Measurements from ENCODE around the gene PATJ.

Gene PATJ

DNA sequence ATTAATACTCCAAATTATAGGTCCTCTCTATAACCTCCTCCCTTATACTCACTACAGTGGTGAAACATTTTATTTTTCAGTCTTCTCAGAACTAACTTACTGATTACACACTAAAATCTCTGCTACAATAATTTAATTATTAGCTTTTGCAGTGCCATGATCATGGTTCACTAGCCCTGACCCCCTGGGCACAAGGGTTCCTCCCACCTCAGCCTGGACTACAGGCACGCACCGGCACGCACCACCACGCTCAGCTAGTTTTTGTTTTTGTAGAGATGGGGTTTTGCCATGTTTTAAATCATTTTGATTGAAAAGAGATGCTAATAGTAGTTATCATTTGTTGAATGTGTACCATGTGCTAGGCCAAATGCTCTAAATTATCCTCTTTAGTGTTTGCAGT is 6.3 kb downstream of the PATJ start:
- H3K4me1 ChIP-seq, result peaks cover 2% of the 10 kb centered on the region
- TF ChIP-seq, protein P1, sequence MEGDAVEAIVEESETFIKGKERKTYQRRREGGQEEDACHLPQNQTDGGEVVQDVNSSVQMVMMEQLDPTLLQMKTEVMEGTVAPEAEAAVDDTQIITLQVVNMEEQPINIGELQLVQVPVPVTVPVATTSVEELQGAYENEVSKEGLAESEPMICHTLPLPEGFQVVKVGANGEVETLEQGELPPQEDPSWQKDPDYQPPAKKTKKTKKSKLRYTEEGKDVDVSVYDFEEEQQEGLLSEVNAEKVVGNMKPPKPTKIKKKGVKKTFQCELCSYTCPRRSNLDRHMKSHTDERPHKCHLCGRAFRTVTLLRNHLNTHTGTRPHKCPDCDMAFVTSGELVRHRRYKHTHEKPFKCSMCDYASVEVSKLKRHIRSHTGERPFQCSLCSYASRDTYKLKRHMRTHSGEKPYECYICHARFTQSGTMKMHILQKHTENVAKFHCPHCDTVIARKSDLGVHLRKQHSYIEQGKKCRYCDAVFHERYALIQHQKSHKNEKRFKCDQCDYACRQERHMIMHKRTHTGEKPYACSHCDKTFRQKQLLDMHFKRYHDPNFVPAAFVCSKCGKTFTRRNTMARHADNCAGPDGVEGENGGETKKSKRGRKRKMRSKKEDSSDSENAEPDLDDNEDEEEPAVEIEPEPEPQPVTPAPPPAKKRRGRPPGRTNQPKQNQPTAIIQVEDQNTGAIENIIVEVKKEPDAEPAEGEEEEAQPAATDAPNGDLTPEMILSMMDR (IDR thresholded peaks at IDR 0.05), result no peak
- no peaks in the 10 kb centered on the region for H3K9me3 ChIP-seq (ENCODE audit: control insufficient read depth, low read length)
- no peak overlapping the region for H2AFZ ChIP-seq
- H3K27ac ChIP-seq, result no peak overlapping the region
- H3K36me3 ChIP-seq (ENCODE audit: control insufficient read depth, insufficient read depth, low read length), result no peaks in the 10 kb centered on the region
- no peaks in the 10 kb centered on the region for H3K79me2 ChIP-seq
- no peak overlapping the region for H3K4me3 ChIP-seq (ENCODE audit: low read depth, low read length)
- no peak overlapping the region for H3K4me2 ChIP-seq (ENCODE audit: low read length)
- no peaks in the 10 kb centered on the region for H3K27me3 ChIP-seq (ENCODE audit: control insufficient read depth, insufficient read depth, low read length)
- no peak overlapping the region for H3K9ac ChIP-seq

DNA sequence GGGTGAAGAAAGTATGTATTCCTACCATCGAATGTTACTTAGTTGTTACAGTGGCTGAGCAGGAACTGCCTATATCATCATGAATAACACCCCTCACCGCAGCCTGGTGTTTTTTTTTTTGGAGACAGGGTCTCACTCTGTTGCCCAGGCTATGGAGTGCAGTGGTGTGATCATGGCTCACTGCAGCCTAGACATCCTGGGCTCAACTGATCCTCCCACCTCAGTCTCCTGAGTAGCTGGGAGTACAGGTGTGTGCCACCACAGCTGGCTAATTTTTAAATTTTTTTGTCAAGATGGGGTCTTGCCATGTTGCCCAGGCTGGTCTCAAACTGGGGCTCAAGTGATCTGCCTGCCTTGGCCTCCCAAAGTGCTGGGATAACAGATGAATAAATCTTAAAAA is 7.3 kb downstream of the PATJ start:
- H3K36me3 ChIP-seq (ENCODE audit: control insufficient read depth, insufficient read depth, low read length), result no peaks in the 10 kb centered on the region
- no peak overlapping the region for H3K27ac ChIP-seq
- no peaks in the 10 kb centered on the region for H3K27me3 ChIP-seq (ENCODE audit: control insufficient read depth, insufficient read depth, low read length)
- no peaks in the 10 kb centered on the region for H3K4me1 ChIP-seq
- H3K4me2 ChIP-seq (ENCODE audit: low read length), result no peak overlapping the region
- H3K79me2 ChIP-seq, result no peaks in the 10 kb centered on the region
- H3K9me3 ChIP-seq (ENCODE audit: control insufficient read depth, low read length), result no peaks in the 10 kb centered on the region
- no peak overlapping the region for H3K9ac ChIP-seq
- no peak overlapping the region for H3K4me3 ChIP-seq (ENCODE audit: low read depth, low read length)
- H2AFZ ChIP-seq, result no peak overlapping the region
- TF ChIP-seq, protein P1 (IDR thresholded peaks at IDR 0.05), result no peak

DNA sequence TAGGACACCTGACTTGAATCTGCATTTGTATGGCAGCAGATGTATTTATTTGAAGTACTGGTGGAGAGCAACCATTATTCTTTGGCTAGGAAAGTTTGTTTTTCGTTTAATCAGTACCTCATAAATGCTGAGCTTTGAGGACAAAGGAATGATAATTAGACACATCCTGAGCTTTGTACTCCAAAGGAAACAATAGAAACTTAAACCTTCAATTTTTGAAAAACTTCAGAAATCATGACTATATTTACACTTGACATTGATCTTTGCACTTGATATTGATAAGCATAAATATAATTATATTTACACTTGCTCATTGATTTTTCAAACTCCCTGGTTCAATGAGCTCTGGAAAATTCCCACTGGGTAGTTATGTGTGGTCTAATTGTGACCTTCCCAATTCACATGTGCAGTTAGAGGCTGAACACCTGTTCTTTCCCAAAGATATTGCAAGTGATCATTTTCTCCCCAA is 10.7 kb downstream of the PATJ start:
- Histone ChIP-seq H3K79me2 (no peaks in the 10 kb centered on the region), H3K4me2 (ENCODE audit: low read length) (no peak overlapping the region), H3K27ac (no peak overlapping the region), H3K9ac (no peak overlapping the region), H3K9me3 (ENCODE audit: control insufficient read depth, low read length) (no peaks in the 10 kb centered on the region), H3K4me3 (ENCODE audit: low read depth, low read length) (no peak overlapping the region), H3K36me3 (ENCODE audit: control insufficient read depth, insufficient read depth, low read length) (no peaks in the 10 kb centered on the region), H3K4me1 (no peaks in the 10 kb centered on the region), H2AFZ (no peak overlapping the region), H3K27me3 (ENCODE audit: control insufficient read depth, insufficient read depth, low read length) (no peaks in the 10 kb centered on the region)
- TF ChIP-seq, protein P1 (IDR thresholded peaks at IDR 0.05), result no peak

DNA sequence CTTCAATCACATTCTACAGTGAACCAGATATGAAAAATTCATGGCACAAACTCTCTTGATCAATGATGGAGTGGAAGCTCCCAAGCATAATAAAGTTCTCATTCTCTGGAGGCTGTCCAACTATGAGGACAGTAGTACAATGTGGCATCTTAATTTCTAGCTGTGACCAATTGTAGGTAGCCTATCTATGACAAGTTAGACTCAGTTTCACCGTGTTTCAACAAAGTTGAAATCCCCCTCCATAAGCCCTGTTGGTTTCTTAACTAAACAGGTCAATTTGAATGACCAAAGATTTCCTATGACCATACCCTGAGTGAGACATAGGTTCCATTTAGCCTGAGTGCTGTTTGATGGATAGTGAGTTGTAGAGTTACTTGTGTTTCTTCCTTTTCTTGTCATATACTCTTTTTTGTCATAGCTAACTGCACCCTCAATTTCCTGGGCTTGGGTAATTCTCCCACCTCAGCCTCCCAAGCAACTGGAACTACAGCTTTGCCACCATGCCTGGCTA is 11.8 kb downstream of the PATJ start:
- TF ChIP-seq, protein P1 (IDR thresholded peaks at IDR 0.05), result no peak
- H3K27ac ChIP-seq, result no peak overlapping the region

DNA sequence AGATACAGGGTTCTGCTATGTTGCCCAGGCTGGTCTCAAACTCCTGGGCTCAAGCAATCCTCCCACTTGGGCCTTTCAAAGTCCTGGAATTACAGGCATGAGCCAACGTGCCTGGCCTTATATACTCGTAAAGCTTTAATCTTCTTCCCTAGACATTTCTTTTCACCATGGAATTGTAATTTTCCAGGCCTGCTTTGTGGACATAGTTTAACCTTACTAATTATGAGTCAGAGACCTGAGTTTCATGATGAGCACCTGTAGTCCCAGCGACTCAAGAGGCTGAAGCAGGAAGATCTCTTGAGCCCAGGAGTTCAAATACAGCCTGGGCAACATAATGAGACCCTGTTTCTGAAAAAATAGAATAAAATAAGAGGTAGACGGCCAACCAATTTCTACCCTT is 12.3 kb downstream of the PATJ start:
- Histone ChIP-seq H2AFZ (no peak overlapping the region), H3K27me3 (ENCODE audit: control insufficient read depth, insufficient read depth, low read length) (no peaks in the 10 kb centered on the region), H3K9me3 (ENCODE audit: control insufficient read depth, low read length) (no peaks in the 10 kb centered on the region), H3K79me2 (no peaks in the 10 kb centered on the region), H3K36me3 (ENCODE audit: control insufficient read depth, insufficient read depth, low read length) (no peaks in the 10 kb centered on the region), H3K4me2 (ENCODE audit: low read length) (no peak overlapping the region), H3K4me3 (ENCODE audit: low read depth, low read length) (no peak overlapping the region), H3K4me1 (no peaks in the 10 kb centered on the region), H3K9ac (no peak overlapping the region), H3K27ac (no peak overlapping the region)
- TF ChIP-seq, protein P1 (IDR thresholded peaks at IDR 0.05), result no peak

More for the DNA sequence above, 11.8 kb downstream of the PATJ start:
- Histone ChIP-seq H3K4me2 (ENCODE audit: low read length) (no peak overlapping the region), H3K36me3 (ENCODE audit: control insufficient read depth, insufficient read depth, low read length) (no peaks in the 10 kb centered on the region), H3K9me3 (ENCODE audit: control insufficient read depth, low read length) (no peaks in the 10 kb centered on the region), H3K79me2 (no peaks in the 10 kb centered on the region), H3K4me3 (ENCODE audit: low read depth, low read length) (no peak overlapping the region), H3K4me1 (no peaks in the 10 kb centered on the region), H3K27me3 (ENCODE audit: control insufficient read depth, insufficient read depth, low read length) (no peaks in the 10 kb centered on the region), H3K9ac (no peak overlapping the region), H2AFZ (no peak overlapping the region)
